Skeletal muscle satellite cell (primary cell): ENCODE measurements around the gene RAPGEF3.

Experiments used
- H3K27me3 ChIP-seq: 2 replicates; pipeline ENCODE4 v1.7.0; 2013; ENCODE audit warnings: low read length; ENCODE audit not compliant: control insufficient read depth, insufficient read depth
- H3K36me3 ChIP-seq: 2 replicates; pipeline ENCODE4 v1.7.0; 2013; ENCODE audit warnings: mild to moderate bottlenecking, control low read depth, low read length; ENCODE audit not compliant: insufficient read depth
- H3K4me1 ChIP-seq: 2 replicates; pipeline ENCODE4 v1.7.0; 2013; ENCODE audit warnings: low read length; ENCODE audit not compliant: control insufficient read depth, insufficient read depth
- H3K4me2 ChIP-seq: 2 replicates; pipeline ENCODE4 v1.7.0; 2013; ENCODE audit warnings: mild to moderate bottlenecking, low read length
- H3K4me3 ChIP-seq: 2 replicates; pipeline ENCODE4 v1.7.0; 2013; ENCODE audit warnings: low read length
- H3K9ac ChIP-seq: 2 replicates; pipeline ENCODE4 v1.7.0; 2013; ENCODE audit warnings: mild to moderate bottlenecking, low read depth, low read length, moderate library complexity
- H3K9me3 ChIP-seq: replicated peaks from 2 replicates; pipeline ENCODE4 v1.7.0; 2013; ENCODE audit warnings: mild to moderate bottlenecking, control low read depth, low read length

The RAPGEF3 gene

DNA sequence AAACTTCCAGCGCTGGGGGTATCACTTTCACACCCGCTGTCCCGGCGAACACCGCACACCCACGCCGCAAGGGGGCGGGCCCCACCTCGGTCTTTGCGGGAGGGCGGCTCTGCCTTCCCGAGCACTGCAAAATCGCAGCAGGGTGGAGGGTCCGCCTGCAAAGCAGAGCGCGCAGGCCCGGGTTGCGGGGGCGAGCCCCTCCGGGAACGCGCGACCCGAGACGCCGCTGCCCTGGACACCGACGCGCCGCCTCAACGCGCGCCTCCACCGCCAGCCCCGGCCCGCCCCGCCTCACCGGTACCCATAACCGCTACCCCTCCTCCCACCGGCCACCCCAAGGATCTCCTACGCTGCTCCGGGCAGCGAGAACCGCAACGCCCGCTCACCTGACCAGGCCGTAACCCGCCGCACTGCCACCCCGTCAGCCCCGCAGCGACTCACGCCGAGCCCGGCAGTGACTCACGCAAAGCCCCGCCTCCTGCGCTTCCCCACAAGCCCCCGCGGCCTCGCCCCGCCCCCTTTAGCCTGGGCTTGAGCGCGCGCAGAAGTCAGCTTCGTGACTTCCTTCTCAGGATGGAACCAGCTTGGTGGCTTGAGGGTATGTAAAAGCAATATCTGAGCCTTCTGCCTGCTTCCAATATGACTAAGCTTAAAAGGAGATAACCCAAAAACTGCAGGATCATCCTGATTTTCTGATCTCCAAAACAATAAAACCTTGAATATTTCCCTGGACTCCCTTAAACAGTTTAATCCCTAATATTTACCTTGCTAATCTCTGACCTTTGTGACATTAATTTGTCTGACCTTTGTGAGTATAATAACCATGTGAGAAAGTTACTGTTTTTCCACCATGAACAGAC is 52.9 kb downstream of the RAPGEF3 start, which contains the start of gene RPAP3:
Gene RPAP3, minus strand, starts transcription at position 465 of the 860 bp plus-strand sequence. CDS start 3,190 bp downstream, outside the sequence.
- H3K4me2 ChIP-seq, result peak within 1 kb of the TSS; percentile 84
- H3K4me1 ChIP-seq, result peaks cover 3% of the 10 kb centered on the region
- H3K4me3 ChIP-seq, result peak within 1 kb of the TSS; percentile 84
- no peaks in the 10 kb centered on the region for H3K9me3 ChIP-seq
- H3K9ac ChIP-seq, result peak within 1 kb of the TSS; percentile 85
- H3K27me3 ChIP-seq, result no peaks in the 10 kb centered on the region
- H3K36me3 ChIP-seq, result peaks cover 7% of the 10 kb centered on the region

DNA sequence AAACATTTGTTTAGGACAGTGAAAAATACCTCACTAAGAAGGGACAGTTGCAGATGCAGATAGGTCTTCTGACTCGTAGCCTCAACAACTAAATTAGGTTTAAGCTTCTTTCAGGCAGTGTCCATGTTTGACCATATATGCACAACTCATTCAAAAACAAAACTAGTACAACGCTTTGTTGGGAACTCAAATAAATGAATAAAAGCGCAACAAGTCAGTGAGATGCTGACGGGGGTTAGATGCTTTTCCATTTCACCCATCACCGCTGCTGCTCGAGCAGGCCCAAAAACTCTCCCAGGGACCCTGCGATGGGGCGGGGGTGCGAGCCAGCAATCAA is 53.5 kb downstream of the RAPGEF3 start:
- Histone ChIP-seq H3K4me1 (peaks cover 3% of the 10 kb centered on the region), H3K9me3 (no peaks in the 10 kb centered on the region), H3K4me3 (peak overlapping the region; percentile 84), H3K9ac (peak overlapping the region; percentile 85), H3K36me3 (peaks cover 12% of the 10 kb centered on the region), H3K27me3 (no peaks in the 10 kb centered on the region), H3K4me2 (peak overlapping the region; percentile 84)

DNA sequence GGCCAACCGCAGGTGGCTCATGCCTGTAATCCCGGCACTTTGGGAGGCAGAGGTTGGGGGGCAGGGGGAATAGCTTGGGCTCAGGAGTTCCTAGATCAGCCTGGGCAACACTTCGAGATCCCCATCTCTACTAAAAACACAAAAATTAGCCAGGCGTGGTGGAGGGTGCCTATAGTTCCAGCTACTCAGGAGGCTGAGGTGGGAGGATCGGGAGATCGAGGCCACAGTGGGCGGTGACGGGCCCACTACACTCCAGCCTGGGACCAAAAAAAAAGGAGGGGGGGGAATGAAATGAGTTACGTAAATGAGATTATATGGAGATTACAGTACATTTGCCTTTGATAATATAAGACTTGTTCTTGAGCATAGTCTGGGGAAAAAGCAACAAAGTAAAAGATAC is 54.0 kb downstream of the RAPGEF3 start:
- peaks cover 3% of the 10 kb centered on the region for H3K4me1 ChIP-seq
- H3K9ac ChIP-seq, result peak overlapping the region; percentile 85
- peaks cover 12% of the 10 kb centered on the region for H3K36me3 ChIP-seq
- peak overlapping the region; percentile 84 for H3K4me2 ChIP-seq
- H3K27me3 ChIP-seq, result no peaks in the 10 kb centered on the region
- no peaks in the 10 kb centered on the region for H3K9me3 ChIP-seq
- H3K4me3 ChIP-seq, result peak overlapping the region; percentile 84

DNA sequence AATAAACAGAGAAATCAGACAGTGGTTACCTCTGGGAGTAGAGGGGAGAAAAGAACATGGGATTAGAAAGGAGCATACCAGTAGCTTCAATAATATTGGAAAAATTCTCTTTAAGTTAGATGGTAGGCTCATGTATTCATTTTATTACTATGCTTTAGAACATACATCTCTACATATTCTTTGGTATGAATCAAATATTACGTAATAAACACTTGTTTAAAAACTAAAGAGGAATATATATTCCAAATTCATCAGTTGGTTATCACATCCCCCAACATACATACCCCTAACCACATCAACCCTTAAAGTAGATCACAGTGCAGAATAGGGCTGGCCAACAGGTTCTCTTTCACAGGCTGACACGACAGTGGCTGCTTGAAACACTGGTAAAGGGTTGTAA is 58.4 kb downstream of the RAPGEF3 start:
- Histone ChIP-seq H3K27me3 (no peaks in the 10 kb centered on the region), H3K9ac (no peak overlapping the region), H3K36me3 (peaks cover 35% of the 10 kb centered on the region), H3K4me3 (no peak overlapping the region), H3K4me2 (no peak overlapping the region), H3K9me3 (no peaks in the 10 kb centered on the region), H3K4me1 (no peaks in the 10 kb centered on the region)

DNA sequence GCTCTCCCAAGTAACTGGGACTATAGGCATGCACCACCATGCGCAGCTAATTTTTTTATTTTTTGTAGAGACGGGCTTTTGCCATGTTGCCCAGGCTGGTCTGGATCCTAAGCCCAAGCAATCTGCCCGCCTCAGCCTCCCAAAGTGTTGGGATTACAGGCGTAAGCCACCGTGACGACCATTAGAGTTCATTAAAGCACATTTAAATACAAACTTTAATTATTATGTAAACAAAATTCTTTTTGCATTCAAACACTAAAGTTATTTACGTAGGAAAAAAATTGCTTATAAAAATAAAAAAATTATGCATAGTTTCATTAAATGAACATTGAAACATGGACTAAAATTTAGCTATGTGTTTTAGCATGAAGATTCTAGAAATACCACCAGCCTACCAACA is 60.0 kb downstream of the RAPGEF3 start:
- H3K9me3 ChIP-seq, result no peaks in the 10 kb centered on the region
- H3K4me1 ChIP-seq, result no peaks in the 10 kb centered on the region
- peaks cover 40% of the 10 kb centered on the region for H3K36me3 ChIP-seq
- H3K9ac ChIP-seq, result no peak overlapping the region
- no peaks in the 10 kb centered on the region for H3K27me3 ChIP-seq
- H3K4me3 ChIP-seq, result no peak overlapping the region
- H3K4me2 ChIP-seq, result no peak overlapping the region

DNA sequence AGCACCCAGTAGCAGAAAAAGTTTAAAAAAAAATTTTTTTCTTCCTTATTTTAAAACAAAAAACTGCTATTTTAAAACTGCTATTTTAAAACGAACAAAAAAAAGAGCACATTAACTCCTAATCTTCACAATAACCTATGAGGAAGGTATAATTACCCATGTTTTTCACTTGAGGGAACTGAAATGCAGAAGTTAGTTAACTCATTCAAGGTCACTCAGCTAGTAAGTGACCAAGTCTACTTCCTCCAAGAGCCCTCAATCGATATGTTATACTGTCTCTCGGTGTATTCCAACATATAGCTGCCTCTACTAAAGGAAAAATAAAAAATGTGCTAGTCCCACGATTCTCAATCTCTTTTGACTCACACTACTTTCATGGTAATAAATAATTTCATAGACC is 60.6 kb downstream of the RAPGEF3 start:
- Histone ChIP-seq H3K4me1 (no peaks in the 10 kb centered on the region), H3K36me3 (peaks cover 40% of the 10 kb centered on the region), H3K4me3 (no peak overlapping the region), H3K9me3 (no peaks in the 10 kb centered on the region), H3K9ac (no peak overlapping the region), H3K27me3 (no peaks in the 10 kb centered on the region), H3K4me2 (no peak overlapping the region)

DNA sequence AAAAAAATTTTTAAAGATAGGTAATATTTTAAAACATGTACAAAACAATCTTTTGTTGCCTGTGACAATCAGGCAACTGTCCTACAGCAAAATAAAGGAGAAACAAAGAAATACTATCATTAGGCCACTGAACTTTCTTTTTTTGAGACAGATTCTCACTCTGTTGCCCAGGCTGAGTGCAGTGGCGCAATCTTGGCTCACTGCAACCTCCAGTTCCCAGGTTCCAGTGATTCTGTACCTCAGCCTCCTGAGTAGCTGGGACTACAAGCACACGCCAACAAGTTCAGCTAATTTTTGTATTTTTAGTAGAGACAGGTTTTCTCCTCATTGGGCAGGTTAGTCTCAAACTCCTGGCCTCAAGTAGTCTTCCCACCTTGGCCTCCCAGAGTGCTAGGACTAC is 69.5 kb downstream of the RAPGEF3 start:
- H3K9me3 ChIP-seq, result no peaks in the 10 kb centered on the region
- no peaks in the 10 kb centered on the region for H3K27me3 ChIP-seq
- no peaks in the 10 kb centered on the region for H3K4me1 ChIP-seq
- no peak overlapping the region for H3K4me3 ChIP-seq
- no peak overlapping the region for H3K9ac ChIP-seq
- peaks cover 8% of the 10 kb centered on the region for H3K36me3 ChIP-seq
- H3K4me2 ChIP-seq, result no peak overlapping the region

DNA sequence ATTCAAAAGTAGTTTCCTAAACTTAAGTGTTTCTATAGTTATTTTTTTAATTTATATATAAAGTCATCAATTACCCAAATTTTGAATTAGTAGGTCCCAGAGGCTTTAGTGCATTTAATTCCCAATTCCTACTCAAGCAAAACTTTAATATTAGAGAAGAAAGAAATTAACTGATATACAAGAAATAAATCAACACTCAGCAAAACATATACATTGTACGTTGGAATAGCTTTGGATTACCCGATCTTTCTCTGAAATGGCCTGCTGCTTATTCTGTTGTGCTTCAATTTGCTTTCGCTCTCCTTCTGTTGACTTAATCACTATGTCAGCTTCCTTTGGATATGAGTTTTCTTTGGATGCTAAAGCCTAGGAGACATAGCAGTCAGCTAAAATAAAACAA is 71.0 kb downstream of the RAPGEF3 start:
- no peaks in the 10 kb centered on the region for H3K4me1 ChIP-seq
- H3K36me3 ChIP-seq, result peaks cover 8% of the 10 kb centered on the region
- H3K4me2 ChIP-seq, result no peak overlapping the region
- no peaks in the 10 kb centered on the region for H3K27me3 ChIP-seq
- no peaks in the 10 kb centered on the region for H3K9me3 ChIP-seq
- H3K9ac ChIP-seq, result no peak overlapping the region
- H3K4me3 ChIP-seq, result no peak overlapping the region

DNA sequence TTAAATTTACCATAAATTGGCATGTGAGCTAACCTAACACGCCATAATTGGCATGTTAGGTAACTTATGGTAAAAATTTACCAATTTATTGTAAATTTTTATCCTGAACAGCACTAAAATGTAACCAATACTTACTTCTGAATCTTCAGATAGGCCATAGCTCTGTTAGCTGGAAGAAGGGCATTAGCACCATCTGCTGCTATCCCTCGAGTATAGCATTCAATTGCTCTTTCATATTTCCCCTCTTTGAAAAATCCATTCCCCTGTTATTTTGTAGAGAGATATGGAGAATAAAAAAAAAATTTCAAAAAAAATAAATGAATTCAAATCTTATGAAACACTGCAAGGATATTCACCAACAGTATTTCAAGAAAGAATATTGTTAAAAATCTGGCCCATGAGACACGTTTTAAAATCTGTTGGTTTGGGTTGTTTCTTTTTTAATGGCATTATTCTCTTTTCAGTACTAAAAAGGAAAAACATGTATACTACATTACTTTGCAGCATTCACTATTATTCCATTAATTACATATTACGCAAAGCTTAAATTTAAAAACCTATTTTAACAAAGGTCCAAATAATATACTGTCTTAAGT is 71.9 kb downstream of the RAPGEF3 start:
- Histone ChIP-seq H3K4me1 (no peaks in the 10 kb centered on the region), H3K4me2 (no peak overlapping the region), H3K27me3 (no peaks in the 10 kb centered on the region), H3K4me3 (no peak overlapping the region), H3K36me3 (peaks cover 8% of the 10 kb centered on the region), H3K9me3 (no peaks in the 10 kb centered on the region), H3K9ac (no peak overlapping the region)
